Subcutaneous adipose tissue (tissue), 4 donors: ENCODE measurements around the gene PCSK1. TPM values are rescaled to one million over a fixed set of nuclear protein-coding genes. Genes with fewer than 3 reads are reported as not detected.

Experiments used
- total RNA-seq, 4 donors: library from RNA; depleted of rRNA; stranded (reverse); fragments of >200 nt; gene quantifications; one replicate each; pipeline ENCODE4 v1.1.0, GENCODE V29; 2016
- TF ChIP-seq, protein P1 (sequence below): fragments of 450-650 bp; IDR thresholded peaks from one replicate; pipeline ENCODE4 v1.5.1; 2016; ENCODE audit warnings: low read depth, mild to moderate bottlenecking, control low read depth, antibody characterized with exemption, moderate library complexity

The PCSK1 gene
- total RNA-seq, 4 donors from 2014 or later, result 0.49 to 11.9 (median 2.5) TPM

DNA sequence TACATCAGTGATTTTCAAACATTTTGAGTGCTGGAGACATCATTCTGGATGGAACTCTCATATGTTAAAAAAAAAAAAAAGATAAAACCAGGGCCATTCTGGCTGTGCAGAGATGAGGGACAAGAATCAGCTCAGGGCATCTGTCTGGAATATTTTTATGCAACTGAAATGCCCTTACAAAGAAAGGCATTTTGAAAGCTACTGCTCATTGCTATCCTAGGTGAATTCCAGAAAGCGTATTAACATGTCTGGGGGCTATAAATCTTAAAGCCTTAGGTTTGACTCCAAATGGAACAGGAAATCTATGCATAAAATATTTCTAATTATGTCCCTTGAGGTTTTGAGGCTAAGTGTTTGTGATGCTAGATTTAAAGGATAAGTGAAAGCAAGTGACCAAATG lies 14.9 kb upstream of the PCSK1 start:
- TF ChIP-seq, protein P1, sequence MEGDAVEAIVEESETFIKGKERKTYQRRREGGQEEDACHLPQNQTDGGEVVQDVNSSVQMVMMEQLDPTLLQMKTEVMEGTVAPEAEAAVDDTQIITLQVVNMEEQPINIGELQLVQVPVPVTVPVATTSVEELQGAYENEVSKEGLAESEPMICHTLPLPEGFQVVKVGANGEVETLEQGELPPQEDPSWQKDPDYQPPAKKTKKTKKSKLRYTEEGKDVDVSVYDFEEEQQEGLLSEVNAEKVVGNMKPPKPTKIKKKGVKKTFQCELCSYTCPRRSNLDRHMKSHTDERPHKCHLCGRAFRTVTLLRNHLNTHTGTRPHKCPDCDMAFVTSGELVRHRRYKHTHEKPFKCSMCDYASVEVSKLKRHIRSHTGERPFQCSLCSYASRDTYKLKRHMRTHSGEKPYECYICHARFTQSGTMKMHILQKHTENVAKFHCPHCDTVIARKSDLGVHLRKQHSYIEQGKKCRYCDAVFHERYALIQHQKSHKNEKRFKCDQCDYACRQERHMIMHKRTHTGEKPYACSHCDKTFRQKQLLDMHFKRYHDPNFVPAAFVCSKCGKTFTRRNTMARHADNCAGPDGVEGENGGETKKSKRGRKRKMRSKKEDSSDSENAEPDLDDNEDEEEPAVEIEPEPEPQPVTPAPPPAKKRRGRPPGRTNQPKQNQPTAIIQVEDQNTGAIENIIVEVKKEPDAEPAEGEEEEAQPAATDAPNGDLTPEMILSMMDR, result no peak

DNA sequence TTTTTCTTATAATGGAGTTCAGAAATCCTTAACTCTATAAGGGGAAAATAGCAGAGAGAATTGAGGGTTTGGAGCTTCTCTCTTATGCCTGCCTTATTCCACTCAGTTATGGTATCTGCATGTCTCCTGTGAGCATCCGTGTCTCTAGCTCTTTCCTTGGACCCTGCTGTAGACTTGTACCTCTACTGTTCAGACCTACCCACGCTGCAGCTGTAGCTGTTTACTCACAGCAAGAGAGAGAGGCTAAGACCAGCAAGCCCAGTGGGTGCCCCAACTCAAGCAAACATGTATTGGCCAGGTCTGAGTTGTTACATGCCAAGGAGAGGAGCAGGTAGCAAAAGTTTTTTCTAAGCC lies 7.1 kb upstream of the PCSK1 start:
- TF ChIP-seq, protein P1, result no peak

DNA sequence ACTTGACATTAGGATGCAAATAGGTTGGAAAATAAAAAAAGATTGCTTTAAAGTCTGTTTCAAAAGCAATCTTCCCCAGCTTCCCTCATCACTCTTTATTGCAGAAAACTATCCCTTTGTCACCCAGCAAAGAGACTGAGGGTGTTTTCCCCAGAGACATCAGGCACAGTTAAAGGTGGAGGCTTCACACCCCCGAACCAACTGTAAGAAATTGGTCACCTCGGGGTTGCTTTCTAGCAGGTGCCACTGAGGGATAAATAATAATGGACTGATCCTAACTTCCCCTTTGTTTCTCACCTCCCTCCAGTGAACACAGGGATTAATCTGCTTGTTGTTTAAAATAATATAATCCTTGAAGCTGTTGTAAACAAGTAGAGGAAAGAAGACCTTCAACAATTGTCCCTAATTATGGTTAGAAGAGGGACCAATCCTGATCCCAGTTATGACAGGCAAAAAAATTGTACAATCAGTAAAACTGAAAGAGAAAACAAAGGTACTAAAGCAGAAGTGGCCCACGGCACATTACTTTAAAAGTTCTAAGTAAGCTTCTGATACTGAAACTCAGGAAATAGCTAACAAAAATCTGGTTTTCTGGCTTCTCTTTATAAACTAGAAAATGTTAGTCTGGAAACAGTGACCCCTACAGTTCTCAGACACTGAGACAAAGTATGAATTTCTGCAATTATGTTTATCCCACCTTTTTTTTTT lies 6.6 kb upstream of the PCSK1 start:
- TF ChIP-seq, protein P1, result no peak

DNA sequence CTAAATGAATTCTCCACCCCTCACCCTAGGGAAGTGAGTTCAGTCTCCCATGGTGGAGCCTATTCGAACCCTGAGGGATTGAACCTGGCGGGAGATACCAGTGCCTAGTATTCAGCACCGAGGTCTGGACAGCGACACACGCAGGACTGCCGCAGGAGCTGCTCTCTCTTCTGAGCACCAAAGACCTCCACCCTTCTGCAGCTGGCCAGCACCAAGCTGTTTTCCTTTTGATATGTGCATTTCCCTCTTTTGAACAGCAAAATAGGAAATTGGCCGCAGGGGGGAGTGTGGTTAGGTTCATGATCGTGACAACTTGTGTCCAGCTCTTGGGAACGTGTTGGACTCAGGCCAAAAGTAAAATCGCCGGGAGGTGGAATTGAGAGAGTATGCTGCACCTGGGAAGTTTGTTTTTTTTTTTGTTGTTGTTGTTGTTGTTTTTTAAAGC lies 1.2 kb upstream of the PCSK1 start:
- TF ChIP-seq, protein P1, result no peak

DNA sequence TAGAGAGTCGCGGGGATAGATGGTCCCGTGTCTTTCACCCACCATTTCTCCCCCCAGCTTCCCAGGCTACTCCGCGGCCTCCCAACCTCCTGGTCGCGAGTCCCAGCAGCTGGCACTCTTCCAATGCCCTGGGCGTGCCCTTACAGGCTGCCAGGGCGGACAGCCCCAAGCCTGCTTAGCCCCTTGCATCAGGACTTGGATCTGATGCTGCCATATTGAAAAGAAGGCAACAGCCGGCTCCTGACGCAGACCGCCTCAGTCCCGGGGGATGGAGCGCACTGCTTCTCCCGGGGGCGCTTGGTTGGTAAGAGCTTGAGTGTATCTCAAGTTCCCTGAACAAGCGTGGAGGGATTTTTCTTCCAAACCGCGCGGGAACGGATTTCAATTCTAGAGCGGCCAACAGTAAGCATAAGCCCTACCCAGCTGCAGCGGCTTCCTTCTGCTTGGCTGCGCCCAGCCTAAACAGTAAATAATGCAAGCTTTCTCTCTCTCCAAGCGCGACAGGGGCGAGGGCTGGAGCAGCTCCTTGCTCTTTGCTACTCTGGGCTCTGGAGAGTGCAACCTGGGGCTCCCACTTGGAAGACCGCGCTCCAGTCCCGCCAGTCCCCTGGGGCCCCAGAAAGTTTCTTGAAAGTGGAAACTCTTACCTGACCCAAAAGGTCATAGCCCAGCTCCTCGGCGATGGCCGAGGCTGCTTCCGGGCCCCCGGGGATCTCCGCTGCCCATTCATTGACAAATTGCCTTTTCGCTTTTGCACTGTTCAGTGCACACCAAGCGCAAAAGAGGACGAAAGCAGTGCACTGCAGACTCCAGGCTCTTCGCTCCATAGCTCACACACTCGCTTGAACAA lies 607 bp downstream of the PCSK1 start:
- TF ChIP-seq, protein P1, result no peak

DNA sequence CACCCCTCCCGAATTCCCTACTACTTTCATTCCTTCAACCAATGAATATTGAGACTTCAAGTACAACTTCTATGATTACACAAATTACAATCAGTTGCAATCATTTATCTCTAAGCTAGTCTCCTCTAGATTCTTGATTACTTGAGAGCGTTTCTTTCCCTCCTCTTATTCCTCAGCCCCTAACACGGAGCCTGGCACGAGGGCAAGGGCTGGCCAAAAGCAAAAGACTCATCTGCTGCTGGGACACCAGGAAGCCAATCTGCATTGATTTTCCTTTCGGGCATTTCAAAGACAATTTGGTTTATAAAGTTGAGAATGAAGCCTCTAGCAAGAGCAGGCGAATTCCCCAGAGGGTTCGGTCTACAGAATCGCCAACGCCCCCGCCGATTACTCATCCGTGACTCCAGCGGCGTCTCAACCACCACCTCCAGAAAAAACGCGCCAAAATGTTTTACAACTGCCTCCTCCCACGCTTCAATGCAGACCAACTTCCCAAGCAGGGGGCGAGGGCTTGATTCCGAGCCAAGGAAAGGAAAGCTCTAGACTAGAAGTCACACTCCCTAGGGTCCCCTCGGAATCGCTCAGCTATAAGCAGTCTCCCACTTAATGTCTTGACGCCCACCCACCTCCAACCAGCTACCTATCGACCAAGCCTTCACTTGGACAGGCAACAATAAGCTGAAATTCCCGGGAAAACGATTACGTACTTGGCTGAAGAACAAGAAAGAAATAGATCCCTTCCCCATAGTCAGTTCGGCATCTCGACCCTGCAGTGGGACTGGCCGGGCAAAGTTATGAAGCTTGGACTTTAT lies 1.5 kb downstream of the PCSK1 start:
- TF ChIP-seq, protein P1, result no peak

DNA sequence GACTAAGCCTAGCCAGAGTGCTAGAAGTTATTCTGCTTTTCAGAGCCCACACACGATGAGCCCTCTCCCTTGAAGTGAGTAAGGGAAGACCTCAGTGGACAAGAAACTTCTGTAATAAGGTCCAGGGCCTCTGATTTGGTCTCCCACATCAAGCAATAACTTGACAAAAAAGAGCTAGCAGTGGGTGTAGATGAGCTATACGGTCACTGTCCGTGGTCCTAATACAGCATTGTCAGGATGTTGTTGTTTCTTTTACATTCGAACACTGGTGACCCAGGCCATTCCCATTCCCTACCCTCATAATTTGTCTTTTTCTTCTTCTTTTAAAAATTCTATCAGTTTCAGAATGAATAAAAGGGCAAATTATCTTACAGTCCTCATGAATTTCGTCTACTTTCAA lies 5.2 kb downstream of the PCSK1 start:
- TF ChIP-seq, protein P1, result no peak
